ENCODE results near the gene SERPINE2. TPM values are rescaled to one million over a fixed set of nuclear protein-coding genes. Genes with fewer than 3 reads are reported as not detected.

Gene SERPINE2, protein sequence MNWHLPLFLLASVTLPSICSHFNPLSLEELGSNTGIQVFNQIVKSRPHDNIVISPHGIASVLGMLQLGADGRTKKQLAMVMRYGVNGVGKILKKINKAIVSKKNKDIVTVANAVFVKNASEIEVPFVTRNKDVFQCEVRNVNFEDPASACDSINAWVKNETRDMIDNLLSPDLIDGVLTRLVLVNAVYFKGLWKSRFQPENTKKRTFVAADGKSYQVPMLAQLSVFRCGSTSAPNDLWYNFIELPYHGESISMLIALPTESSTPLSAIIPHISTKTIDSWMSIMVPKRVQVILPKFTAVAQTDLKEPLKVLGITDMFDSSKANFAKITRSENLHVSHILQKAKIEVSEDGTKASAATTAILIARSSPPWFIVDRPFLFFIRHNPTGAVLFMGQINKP
- total RNA-seq: 7.8 and 11.2 TPM in 2 replicates

DNA sequence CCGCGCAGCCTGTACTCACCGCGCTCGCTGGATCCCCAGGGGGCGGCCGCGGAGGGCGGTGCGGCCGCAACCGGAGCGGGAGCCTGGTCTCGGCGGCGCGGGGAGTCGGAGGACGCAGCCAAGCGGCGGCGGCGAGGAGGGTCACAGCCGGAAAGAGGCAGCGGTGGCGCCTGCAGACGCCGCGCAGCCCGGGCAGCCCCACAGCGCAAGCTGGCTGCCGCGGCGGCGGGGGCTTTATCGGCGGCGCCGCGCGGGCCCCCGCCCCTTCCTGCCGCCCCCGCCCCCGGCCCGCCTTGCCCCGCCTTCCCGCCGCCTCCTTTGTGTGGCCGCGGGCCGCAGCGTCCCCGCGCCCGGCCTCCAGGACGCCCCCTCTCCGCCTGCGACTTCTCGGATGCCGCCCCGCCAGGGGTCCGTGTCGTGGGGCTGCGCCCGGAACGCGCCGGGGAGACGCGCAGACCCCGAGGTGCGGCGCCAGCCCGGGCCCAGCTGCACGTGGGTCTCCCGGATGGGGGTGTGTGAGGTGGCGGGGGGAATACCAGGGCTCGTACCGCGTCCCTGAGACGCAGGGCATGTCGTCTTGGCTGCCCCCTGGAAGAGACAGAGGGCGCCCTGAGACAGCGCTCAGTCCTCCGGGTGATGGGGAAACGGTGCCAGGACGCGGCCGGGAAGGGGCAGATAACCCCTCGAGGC, at the start of gene SERPINE2:
Gene SERPINE2, minus strand, starts transcription at position 207 of the 690 bp plus-strand sequence. CDS start 37,386 bp downstream, outside the sequence.

DNA sequence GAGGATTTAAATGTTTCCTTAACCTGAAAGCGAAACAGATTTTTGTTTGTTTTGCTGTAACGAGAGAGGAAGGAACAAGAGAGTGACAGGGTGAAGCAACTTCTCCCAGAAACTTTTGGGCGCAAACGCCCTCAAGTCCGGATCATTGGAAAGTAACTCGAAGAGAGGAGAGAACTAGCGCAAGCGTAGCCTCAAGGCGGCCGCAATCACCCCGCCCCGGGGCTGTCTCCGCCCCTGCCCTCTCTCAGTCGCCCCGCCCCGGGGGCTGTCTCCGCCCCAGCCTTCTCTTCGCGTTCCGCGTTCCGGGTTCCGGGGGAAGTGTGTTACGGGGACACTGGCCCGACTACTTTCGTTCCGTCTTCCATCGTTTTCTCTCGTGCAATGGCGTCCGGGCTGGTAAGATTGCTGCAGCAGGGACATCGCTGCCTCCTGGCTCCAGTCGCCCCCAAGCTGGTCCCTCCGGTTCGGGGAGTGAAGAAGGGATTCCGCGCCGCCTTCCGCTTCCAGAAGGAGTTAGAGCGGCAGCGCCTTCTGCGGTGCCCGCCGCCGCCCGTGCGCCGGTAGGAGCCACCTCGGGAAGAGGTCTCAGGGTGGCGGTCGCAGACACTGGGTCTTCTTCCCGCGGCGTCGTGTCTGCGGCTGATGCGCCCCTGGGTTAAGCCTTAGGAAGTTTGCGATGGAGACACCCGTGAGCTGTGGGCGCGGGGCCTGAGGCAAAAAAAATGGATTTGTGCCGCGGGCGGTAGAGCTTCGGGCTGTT, 81.8 kb downstream of the SERPINE2 start, which contains the start of gene MRPL44:
Gene MRPL44, plus strand, starts transcription at position 372 of the 760 bp plus-strand sequence. Its CDS starts 10 bp downstream, at position 382.

DNA sequence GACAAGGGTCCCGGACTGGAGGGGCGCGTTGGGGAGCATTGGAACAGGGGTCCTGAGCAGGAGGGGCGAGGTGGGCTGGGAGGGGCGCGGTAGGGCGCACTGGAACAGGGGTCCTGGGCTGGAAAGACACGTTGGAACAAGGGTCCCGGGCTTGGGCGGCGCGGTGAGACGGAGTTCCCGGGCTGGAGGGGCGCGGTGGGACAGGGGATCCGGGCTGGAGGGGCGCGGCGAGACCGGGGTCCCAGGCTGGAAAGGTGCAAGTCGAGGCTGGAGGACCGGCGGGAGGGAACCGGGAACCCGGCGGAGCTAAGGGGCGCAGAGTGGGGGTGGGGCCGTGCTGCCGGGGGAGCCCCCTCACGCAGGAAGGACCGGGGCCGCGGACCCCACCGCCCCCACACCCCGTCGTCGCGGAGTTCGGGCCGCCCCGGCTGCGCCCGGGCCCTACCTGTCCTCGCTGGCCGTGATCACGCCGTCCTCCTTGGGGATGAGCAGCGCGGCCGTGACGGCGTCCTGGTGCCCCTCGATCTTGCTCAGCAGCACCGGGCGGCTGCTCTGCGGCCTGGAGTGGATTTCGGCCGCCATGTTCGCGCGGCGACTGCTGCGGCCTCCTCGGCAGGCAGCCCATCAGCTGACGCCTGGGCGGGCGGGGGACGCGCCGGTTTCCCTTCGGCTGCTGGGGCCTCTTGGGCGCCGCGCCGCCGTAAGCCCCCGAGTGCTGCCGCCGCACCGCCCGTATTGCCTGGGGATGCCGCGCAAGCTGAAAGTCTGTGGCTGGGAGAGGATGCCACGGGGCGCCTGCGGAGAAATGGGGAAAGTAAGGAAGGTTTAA, 94.2 kb downstream of the SERPINE2 start, which contains the start of gene WDFY1:
Gene WDFY1, minus strand, starts transcription at position 633 of the 829 bp plus-strand sequence. Its CDS starts 51 bp downstream, at position 582.

Other genes starting within 250 kb of the SERPINE2 start
- gene AP1S3, start 201.7 kb downstream of the SERPINE2 start, total RNA-seq: 3.7 and 7.3 TPM in 2 replicates
- gene WDFY1, start 94.0 kb downstream of the SERPINE2 start, total RNA-seq: 140 and 141 TPM in 2 replicates
- gene MRPL44, start 81.8 kb downstream of the SERPINE2 start, total RNA-seq: 41.0 and 49.6 TPM in 2 replicates